ENCODE measurements around the gene MS4A14.

DNA sequence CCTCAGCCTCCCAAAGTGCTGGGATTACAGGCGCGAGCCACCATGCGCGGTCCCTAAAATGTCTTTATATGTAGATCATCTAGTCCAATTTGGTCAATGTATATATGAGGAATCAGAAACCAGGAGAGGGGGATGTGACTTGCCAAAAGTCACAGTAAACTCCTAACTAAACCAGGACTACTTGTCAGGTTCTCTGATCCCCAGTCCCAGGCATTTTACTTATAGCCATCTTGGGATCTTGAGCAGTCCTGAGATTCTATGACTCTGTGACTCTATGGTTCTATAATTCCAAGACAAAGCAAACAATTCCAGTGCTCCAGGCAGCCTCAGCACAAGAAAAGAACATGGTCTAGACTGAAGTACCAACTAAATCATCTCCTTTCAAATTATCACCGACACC is 33.0 kb downstream of the MS4A14 start, which contains the start of gene MS4A5:
- no peak for TF ChIP-seq CTCF (IDR thresholded peaks at IDR 0.05)
- no peak for TF ChIP-seq POLR2A (IDR thresholded peaks at IDR 0.05)
- TF ChIP-seq POLR2AphosphoS5 (IDR thresholded peaks at IDR 0.05): no peak

Measured in prostate gland (tissue), 2 donors.